ENCODE data around the gene TRIM31.

Gene TRIM31, protein sequence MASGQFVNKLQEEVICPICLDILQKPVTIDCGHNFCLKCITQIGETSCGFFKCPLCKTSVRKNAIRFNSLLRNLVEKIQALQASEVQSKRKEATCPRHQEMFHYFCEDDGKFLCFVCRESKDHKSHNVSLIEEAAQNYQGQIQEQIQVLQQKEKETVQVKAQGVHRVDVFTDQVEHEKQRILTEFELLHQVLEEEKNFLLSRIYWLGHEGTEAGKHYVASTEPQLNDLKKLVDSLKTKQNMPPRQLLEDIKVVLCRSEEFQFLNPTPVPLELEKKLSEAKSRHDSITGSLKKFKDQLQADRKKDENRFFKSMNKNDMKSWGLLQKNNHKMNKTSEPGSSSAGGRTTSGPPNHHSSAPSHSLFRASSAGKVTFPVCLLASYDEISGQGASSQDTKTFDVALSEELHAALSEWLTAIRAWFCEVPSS

DNA sequence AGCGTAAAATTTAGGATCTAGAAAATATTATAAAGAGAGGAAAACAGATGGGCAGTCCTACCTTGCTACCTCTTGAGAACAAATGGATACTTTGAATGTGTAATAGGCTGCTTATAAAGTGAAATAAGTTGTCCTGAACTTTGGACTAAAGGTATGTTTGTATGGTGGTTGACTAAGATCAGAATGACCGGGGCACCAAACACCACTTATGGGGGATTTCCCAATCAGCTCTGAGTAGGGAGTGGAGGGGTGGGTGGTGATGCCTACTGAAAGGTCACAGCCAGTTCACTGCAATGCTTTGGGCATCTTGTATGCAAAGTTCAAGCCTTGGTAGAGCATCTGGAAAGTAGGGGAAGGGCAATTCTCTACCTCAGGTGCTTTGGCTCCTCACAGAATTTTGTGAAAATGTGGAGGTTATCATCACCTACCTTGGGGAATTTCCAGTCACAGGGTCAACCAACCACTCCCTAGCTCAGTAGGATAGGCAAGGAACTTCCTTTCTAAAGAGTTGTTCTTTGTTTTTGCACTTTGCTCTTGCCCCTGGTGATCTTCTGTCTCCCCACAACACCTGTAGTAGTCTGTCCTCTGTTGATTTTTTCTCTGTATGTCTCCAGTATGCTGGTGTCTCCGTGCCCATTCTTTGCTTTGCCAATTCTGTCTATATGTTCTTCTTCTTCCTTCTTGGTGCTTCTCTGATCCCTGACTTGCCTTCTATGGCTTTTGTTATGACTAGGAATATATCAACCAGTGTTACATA is at the start of gene TRIM31:
TSS of gene TRIM31 (minus strand) at position 88 of the 757 bp plus-strand sequence. CDS start 285 bp downstream, outside the sequence.
- no peak for FAIRE-seq

DNA sequence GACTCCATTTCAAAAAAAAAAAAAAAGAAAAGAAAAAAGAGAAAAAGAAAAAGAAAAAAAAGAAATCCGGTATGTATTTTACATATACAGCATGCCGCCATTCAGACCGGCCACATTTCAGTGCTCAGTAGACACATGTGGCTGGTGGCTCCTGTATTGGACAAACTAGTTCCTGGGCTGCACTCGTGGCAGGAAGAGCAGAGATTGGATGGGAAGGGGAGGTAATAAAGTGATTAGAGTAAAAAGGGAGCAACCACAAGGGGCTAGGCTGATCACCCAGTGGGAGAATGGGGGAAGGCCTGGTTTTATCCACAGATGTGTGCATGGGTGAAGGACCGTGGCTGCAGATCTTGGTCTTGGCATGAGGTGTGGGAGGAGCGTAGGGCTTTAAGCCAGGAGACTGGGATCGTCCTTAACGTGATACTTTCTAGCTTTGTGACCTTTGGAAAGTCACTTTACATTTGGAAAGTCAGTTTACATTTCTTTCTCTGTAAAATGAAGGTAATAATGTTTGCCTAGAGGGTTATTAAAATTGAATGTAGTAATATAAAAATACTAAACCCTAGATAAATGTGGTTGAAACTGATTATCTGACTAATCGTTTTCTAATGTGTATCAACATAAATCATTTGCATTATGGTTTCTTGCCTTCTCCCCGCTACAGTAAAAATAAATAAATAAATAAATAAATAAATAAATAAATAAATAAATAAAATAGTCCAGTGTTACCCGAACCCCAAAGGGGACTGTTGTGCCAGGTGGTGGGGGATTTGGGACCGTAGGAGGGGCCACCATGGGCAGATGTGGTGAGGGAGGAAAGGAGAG is 49.6 kb upstream of the TRIM31 start:
- no peak for FAIRE-seq

DNA sequence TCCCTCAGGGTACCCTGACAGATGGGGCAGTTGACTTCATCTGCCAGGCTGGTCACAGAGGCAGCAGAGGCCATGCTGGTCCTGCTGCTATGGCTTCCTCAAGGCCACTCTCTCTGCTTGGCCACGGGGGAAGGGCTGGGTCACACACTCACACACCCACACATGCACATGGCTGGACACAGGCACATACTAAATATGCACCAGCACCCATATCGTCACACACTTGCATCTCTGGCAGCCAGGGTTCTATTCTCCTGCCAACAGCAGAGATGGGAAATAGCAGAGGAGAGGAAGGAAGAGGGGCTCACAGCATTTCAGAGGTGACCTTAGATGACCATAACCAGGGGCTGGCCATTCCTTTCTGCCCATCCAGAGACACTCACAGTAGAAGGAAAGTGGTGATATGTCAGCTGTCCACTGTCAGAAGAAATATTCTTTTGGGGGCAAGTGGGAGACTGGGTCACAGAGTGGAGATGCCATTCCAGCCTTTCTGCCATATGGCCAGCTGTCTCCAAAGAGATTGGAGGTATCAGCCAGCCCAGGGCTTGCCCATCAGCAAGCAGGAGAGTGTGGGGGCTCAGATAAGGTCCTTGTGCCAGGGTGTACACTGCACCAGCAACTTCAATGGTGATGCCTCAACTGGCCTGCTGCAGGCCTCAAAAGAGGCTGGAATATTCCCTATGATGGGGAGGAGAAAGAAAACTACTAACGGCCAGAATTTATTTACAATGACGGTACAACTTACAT is 48.1 kb upstream of the TRIM31 start, which contains the start of gene TRIM10:
TSS of gene TRIM10 (minus strand) at position 427 of the 747 bp plus-strand sequence. CDS start at position 74, 353 bp downstream.
- no peak for FAIRE-seq

DNA sequence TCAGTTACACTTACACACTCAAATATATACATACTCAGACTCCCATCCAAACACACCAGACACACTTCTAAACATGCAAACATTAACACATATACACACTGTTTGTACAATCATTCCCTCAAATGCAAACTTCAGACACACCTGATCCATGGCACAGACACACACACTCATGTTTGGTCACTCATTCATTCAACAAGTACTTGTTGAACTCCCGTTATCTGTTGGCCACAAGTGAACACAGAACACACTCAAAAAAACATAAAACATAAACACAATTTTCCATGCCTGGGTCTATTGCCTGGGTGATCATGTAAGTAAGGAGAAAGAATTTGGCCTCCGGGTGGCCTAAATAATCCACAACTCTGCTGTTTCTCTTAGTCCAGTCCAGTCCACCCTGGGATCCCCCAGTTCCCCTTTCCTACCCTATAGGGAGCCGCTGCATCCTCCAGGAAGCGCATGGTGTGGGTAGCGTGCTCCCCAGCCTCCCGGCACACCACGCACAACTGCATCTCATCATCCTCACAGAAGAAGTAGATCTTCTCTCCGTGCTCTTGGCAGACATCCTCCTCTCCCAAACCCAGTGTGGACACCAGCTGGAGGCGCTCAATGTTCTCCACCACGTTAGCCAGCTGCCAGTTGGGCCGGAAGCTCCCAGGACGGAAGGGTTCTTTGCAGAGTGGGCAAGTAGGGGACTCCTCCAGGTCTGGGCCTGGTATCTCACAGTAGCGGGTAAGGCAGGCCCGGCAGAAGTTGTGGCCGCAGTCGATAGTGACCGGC is 47.3 kb upstream of the TRIM31 start:
- no peak for FAIRE-seq

DNA sequence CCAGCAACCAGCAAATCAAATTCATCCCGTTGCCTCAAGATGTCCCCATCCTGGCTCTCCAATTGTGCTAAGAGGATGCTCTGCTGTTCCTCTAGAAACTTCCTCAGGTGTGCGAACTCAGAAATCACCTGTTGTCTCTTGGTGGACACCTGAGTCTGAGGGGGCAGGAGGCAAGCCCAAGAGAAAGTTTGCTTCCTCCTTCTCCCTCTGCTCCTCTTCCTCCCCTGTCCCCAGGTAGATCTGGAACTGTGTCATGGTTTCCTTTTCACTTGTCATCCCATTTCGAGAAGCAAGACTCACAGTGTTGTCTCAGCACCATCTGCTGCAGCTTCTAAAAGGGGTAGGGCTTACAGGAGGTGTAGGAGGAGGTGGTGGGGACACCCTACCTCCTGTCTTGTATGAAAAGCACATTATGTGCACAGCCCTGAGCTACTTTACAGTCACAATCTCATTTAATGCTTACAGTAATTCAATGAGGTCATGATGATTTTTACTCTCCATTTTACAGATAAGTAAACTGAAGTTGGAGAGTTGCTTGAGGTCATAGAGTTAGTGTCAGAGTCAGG is 45.7 kb upstream of the TRIM31 start:
- no peak for FAIRE-seq

DNA sequence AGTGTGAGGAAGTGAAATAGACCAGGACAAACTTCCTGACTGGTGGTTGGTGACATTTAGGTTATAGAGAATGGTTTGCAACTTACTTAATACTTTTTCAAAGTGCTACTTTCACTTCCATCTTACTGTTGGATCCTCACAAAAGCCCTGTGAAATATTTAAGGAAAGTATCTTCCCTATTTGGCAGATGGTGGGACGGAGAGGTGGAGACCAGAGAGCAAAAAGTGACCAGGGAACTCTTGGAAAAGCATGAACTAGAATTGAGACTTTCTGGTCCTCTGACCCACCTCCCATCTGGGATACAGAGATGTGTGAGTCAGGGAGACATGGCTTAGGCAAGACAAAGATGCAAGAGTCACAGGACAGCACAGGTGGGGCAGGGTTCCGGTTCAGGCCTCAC is 45.1 kb upstream of the TRIM31 start:
- no peak for FAIRE-seq

DNA sequence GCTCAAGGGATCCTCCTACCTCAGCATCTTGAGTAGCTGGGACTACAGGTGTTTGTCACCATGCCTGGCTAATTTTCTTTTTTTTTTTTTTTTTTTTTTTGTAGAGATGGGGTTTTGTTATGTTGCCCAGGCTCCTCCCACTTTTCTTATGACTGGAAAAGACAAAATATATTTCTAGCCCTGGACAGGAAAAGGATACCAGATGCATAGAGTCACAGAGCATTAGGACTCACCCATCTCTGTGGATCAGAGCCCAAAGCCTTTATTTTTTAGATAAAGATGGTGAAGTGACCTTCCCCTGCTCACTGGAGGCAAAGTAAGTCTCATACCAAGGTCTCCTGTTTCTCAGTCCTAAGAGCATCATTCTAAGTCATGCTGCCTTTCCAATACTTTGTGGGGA is 44.7 kb upstream of the TRIM31 start:
- FAIRE-seq: no peak

DNA sequence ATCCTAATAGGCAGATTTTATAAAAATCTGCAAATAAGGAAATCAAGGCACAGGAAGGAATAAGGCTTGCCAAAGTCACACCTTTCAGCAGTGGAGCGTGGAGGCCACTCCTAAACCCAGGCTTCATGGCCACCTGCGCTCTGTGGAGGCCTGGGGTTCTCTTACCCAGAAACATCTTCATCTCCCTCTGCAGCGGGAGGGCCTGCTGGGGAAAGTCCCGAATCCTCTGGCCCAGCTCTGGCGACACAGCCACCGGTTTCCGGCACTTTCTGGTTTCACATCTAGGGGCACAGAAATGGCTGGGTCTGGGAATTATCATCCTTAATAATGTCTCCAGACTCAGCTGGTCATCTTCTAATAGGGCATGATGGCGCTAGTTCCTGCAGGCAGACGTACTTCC is 43.9 kb upstream of the TRIM31 start:
- FAIRE-seq: no peak

DNA sequence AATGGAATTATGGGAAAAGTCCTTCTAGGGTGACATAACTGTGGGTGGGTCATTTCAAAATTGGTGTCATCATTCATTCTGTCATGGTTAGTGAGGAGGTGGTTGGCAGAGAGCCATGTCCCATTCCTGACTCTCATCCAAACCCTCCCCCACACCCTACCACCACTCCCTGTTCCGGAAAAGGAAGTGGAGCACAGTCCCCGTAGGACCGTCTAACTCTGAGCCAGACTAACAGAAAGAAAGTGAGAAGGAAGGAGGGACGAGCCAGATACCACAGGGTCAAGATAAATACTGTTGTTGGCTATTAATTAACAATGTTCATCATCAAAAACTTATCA is 43.3 kb upstream of the TRIM31 start:
- no peak for FAIRE-seq

DNA sequence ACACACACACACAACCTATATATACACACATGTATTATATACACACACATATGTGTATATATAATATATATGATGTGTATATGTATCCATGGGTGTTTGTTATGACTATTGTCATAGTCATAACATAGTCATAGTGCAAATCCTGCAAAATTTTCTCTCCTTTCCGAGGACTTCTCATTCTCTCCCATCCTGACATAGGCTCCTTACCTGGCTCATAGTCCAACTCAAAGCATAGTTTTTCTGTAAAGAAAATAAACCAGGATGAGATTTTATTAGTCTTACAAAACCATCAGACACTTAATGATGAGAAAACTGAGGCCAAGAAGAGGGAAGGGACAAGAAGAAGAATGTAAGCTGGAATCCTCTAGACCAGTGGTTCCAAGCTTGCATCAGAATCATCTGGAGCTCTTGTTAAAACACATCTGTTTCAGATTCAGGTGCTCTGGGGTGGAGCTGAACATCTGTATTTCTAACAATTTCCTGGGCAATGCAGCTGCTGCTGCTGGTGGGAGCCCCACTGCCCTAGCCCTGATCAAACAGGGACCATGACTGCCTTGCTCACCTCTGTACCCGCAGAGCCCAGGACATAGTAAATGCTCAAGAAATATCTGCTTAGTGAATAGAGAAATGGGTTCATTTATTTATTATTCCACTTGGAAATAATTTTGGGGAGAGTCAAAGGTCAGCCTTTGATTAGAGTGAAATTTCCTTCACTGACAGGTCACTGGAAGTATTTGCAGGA is 42.8 kb upstream of the TRIM31 start:
- no peak for FAIRE-seq

DNA sequence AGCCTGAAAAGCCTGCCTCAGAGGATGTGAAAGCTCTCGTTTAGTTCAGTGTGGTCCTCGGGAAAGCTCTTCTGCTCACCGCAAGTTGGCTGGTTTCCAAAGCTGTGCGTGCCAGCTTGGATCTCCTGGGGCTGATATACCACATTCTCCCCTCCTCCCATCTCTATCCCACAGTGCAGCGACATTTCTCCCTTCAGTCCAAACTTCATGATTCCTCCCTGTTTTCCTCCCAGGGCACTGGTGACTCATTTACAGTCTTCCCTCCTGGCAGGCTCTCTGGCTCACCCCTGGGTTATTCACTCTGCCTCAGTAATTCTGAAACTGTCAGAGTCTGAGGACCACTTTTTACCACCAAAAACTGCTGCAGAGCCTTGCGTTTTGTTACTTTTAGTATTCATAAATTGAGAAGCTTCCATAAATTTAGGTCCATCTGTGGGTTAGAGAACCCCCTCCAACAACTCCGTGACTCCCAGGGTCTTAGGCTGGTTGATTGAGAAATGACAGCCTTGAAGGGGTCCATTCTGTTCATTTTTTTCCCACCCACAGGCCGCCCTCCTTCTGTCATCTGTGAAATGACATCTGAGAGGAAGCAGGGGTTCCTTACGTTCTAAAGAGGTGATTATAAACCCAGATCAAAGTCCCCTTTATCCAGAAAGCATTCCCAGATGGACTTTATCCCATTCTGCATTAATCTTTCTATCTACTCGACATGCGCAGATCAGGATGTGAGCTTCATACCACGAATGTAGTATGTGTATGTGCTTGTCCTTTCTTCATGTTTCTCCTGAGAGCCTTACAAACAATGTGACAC is 42.0 kb upstream of the TRIM31 start:
- no peak for FAIRE-seq

DNA sequence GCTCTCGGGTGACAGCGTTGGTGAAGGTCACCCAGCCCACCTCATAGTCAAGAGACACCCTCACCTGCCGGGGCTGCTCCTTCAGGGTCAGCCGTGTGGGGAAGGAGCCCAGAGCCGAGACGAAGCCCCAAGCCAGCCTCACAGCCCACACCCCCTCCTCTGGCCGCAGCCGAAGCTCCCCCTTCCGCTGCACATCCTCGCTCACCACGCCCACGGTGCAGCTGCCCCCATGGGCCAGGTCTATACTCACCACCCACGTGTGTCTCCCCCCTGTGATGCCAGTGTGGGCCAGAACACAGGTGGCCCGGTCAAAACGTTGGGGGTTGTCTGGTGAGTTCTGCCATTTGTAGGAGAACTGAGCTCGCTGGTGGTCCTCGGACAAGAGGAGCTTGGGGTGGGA is 41.2 kb upstream of the TRIM31 start:
- FAIRE-seq: no peak

DNA sequence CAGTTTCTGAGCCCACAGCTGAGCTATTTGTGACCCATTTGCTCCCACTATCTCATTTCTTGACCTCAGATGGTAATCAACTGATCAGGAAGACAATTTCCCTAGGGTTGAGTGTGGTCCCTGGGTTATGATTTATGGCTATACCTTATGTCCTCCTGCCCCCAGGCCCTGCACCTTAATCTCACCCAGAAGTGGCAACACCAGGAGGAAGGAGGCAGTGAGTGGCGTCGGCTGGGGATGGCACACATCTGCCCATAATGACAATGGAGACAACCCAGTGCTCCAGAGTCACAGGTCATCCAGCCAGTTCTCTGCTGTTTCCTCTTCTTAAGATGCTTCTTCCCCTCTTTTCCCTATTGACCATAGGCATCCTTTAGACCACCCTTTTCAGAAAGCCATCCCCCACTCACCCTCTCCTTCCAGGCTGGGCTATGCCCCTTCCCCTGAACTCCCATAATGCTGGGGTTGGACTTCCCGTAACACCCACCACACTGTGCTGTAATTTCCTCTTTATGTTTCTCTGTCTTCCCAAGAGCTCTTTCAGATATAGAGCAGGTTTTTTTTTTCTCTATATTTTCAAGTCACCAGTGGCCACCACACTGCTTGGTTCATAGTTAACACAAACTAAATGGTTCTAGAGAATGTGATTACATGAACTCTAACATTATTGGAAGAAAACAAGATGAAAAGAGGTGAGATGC is 40.2 kb upstream of the TRIM31 start:
- no peak for FAIRE-seq

DNA sequence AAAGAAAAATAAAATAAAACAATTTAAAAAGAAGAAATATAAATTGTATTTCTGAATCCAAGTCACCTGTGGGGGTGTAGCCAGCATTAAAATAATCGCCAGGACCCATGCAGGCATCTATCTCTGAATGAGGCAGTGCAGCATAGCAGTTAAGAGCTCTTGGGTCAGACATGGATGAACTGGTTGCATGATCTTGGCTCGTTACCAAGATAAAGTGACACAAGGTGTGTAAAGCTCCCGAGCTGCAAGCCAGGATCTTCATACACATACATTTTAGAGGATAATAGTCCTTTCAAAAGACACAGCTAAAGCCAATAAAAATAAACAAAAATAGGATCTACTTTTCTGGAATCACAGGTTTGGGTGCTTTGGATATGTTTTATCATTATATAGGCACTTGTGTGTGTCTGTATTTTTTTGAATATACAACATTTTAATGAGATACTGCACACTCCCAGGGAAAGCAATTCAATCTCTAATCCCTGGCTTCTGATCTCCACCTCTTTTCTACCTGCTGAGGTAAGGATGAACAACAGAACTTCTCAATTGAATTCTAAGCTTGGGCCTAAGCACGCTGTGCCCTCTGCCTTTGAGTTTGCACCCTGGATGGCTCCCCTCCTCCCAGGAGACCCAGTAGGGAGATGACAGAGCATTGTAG is 39.3 kb upstream of the TRIM31 start:
- no peak for FAIRE-seq

DNA sequence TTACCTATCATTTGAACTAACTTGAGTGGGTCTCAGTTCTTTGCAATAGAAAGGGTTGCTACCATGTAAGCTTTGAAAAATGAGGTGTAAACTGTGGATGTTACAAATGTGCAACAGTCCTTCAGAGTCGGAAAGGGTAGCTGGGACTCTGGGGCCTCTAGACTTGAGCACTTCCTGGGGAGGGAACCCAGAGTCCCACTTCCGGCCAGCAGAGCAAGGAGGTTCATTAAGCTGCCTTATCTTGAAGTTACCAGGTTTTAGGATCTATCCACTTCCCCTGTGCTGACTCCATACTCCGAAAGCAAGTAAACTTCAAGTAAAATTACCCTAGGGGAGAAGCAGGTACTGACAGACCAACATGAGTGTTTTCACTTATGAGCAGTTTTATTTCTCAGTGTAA is 38.7 kb upstream of the TRIM31 start:
- FAIRE-seq: no peak

DNA sequence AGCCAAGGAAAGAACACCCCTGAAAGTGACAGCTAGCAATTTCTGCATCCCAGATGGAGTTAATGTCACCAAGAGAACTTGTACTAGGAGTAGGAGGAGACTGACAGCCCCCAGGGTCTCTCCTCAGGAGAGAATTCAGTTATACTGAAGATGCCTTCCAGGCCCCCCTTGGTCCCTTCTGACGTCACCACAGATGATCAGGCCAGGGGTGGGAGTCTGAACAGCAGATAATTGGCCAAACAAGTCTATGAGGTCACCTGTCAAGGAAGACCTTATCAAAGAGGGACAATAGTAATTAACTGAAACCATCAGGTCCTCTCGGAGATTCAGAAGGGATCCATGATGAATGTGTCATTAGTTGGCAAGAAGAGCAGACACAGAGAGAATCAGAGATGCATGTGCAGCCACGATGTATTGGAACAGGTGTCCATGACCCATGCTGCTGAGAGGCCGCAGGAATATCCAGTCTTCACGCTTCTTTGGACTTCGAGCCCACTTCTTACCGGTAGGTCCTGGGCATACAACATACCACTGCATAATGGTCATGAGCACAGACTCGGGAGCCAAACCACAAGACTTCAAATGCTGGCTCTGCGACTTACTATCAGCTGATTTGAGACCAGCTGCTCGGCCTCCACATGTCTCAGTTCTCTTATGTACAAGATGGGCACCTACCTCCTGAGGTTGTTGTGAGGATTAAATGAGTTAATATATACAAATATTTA is 37.9 kb upstream of the TRIM31 start:
- FAIRE-seq: no peak

DNA sequence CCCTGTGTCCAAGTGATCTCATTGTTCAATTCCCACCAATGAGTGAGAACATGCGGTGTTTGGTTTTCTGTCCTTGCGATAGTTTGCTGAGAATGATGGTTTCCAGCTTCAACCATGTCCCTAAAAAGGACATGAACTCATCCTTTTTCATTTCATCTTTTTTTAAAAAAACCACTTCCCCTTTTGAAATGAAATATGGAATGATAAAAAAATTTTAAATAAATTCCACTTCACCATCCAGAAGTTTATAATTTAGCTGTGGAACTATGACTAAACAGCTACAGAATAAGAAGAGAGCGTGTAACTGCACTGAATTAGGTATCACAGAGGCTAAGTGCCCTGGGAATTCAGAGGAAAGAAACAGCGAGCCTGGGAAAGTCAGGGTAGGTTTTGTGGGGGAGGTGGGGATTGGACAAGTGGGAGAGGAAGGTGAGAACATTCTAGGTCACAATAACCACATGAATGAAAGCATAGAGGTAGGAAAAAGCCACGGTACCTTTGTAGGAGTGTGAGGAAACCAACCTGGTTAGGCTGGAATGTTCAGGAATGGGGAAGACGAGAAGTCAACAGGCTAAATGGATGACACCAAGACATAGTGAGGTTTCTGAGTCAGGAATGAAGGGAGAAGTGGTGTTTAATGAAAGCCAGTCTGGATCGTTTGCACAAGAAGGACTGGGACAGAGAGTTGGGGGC is 37.1 kb upstream of the TRIM31 start:
- FAIRE-seq: no peak

All from islet of Langerhans (tissue), 1 donor.